GM12878 (cell line): ENCODE results near the gene SKP2. TPM values are rescaled to one million over a fixed set of nuclear protein-coding genes. Genes with fewer than 3 reads are reported as not detected.
A peak's percentile ranks its signal among the peaks of the same experiment; 100 is the strongest.

ENCODE experiments used
- BACH1 ChIP-seq: fragments of 450-650 bp; IDR thresholded peaks from 2 replicates; pipeline ENCODE4 v1.6.1; 2017; ENCODE audit warnings: mild to moderate bottlenecking, borderline replicate concordance
- CHD1 ChIP-seq: IDR thresholded peaks from 2 replicates; pipeline ENCODE4 v1.6.1; 2012; ENCODE audit warnings: low read depth, low read length, improper control_type of control experiment
- CREM ChIP-seq: IDR thresholded peaks from 2 replicates; pipeline ENCODE4 v1.6.1; 2014; ENCODE audit warnings: antibody characterized with exemption, low read depth
- CTCF ChIP-seq, 3 experiments: IDR thresholded peaks in 2 of 3; conservative IDR thresholded peaks in 1 of 3; 2 replicates each; pipeline ENCODE4 v1.5.1; 2011; ENCODE audit warnings: low read depth in 3 of 3, low read length in 3 of 3, mild to moderate bottlenecking in 3 of 3, control low read depth in 2 of 3, moderate library complexity in 2 of 3, inconsistent platforms in 1 of 3, mixed read lengths in 1 of 3; ENCODE audit not compliant: control insufficient read depth in 2 of 3, insufficient read depth in 1 of 3; ENCODE audit errors: extremely low read depth in 1 of 3
- E2F8 ChIP-seq: fragments of 450-650 bp; IDR thresholded peaks from 2 replicates; pipeline ENCODE4 v1.6.1; 2018; ENCODE audit warnings: mild to moderate bottlenecking, low read depth, moderate library complexity; ENCODE audit not compliant: partially characterized antibody
- ETV6 ChIP-seq, 2 experiments: fragments of 450-650 bp in 1 of 2; IDR thresholded peaks in 1 of 2; conservative IDR thresholded peaks in 1 of 2; 2 replicates each; pipeline ENCODE4 v1.6.1; 2014; ENCODE audit warnings: antibody characterized with exemption in 1 of 2, borderline replicate concordance in 1 of 2, low read depth in 1 of 2, mild to moderate bottlenecking in 1 of 2, moderate library complexity in 1 of 2
- EZH2 ChIP-seq: IDR thresholded peaks from 2 replicates; pipeline ENCODE4 v1.6.1; 2012; ENCODE audit warnings: low read depth, mild to moderate bottlenecking, control low read depth, inconsistent platforms, low read length, borderline replicate concordance; ENCODE audit not compliant: control insufficient read depth
- HDAC6 ChIP-seq: fragments of 200-600 bp; sonication (generic); IDR thresholded peaks from one replicate; pipeline ENCODE4 v1.8.0; 2017; ENCODE audit warnings: antibody characterized with exemption; ENCODE audit not compliant: unreplicated experiment
- IKZF2 ChIP-seq, 2 experiments: fragments of 450-650 bp; IDR thresholded peaks; 2 replicates each; pipeline ENCODE4 v1.6.1; 2017; ENCODE audit warnings: mild to moderate bottlenecking in 2 of 2, moderate library complexity in 2 of 2
- IRF5 ChIP-seq: fragments of 450-650 bp; IDR thresholded peaks from 2 replicates; pipeline ENCODE4 v1.6.1; 2017; ENCODE audit warnings: borderline replicate concordance
- JUNB ChIP-seq: IDR thresholded peaks from 2 replicates; pipeline ENCODE4 v1.6.1; 2016; ENCODE audit warnings: antibody characterized with exemption, mild to moderate bottlenecking
- KAT2A ChIP-seq: conservative IDR thresholded peaks from 2 replicates; pipeline ENCODE4 v1.6.1; 2011; ENCODE audit warnings: low read depth, low read length; ENCODE audit not compliant: control insufficient read depth
- MLLT1 ChIP-seq: fragments of 450-650 bp; IDR thresholded peaks from 2 replicates; pipeline ENCODE4 v1.6.1; 2016; ENCODE audit warnings: mild to moderate bottlenecking
- MYB ChIP-seq: fragments of 150-350 bp; IDR thresholded peaks from 2 replicates; pipeline ENCODE4 v1.6.1; 2014; ENCODE audit warnings: mild to moderate bottlenecking, low read depth, low read length, borderline replicate concordance
- MYC ChIP-seq: IDR thresholded peaks from 2 replicates; pipeline ENCODE4 v1.6.1; 2011; ENCODE audit warnings: mild to moderate bottlenecking, low read length, moderate library complexity, inconsistent platforms; ENCODE audit not compliant: insufficient read depth, insufficient replicate concordance, insufficient read length, severe bottlenecking
- POU2F2 ChIP-seq: IDR thresholded peaks from 3 replicates; pipeline ENCODE4 v1.6.1; 2011; ENCODE audit warnings: low read depth, mild to moderate bottlenecking, low read length, borderline replicate concordance
- RBBP5 ChIP-seq: fragments of 200-600 bp; sonication (generic); conservative IDR thresholded peaks from 2 replicates; pipeline ENCODE4 v1.6.1; 2016
- SUZ12 ChIP-seq: fragments of 200-600 bp; sonication (generic); IDR thresholded peaks from one replicate; pipeline ENCODE4 v1.6.1; 2018; ENCODE audit warnings: antibody characterized with exemption, mild to moderate bottlenecking; ENCODE audit not compliant: unreplicated experiment
- TBL1XR1 ChIP-seq: IDR thresholded peaks from 2 replicates; pipeline ENCODE4 v1.6.1; 2012; ENCODE audit warnings: low read depth, low read length, improper control_type of control experiment
- ZBTB33 ChIP-seq: fragments of 450-650 bp; IDR thresholded peaks from 2 replicates; pipeline ENCODE4 v1.6.1; 2017; ENCODE audit warnings: mild to moderate bottlenecking
- ZNF274 ChIP-seq: IDR thresholded peaks from one replicate; pipeline ENCODE4 v1.8.0; 2011; ENCODE audit not compliant: insufficient read length, insufficient read depth
- polyA plus RNA-seq, 11 experiments: library from polyadenylated mRNA; depleted of rRNA in 4 of 11; unstranded in 6 of 11; stranded (reverse) in 5 of 11; fragments of >200 nt; fragmentation: Nextera tagmentation in 4 of 11; fragmentation: Illumina TruSeq in 1 of 11; extraction: Ambion mirVana in 4 of 11; extraction: Trizol in 1 of 11; gene quantifications; 1 replicate in 1 of 11; 2 replicates in 10 of 11; pipeline versions ENCODE4 v1.2.1 to v1.2.3, GENCODE V29; 2011 to 2016; ENCODE audit warnings: inconsistent platforms in 2 of 11, missing spikeins in 2 of 11, low read depth in 1 of 11
- total RNA-seq, 4 experiments: library from RNA; depleted of rRNA in 3 of 4; stranded (reverse); fragments of >200 nt in 3 of 4; fragmentation: Illumina TruSeq in 1 of 4; extraction: Trizol in 1 of 4; gene quantifications; 2 replicates each; pipeline versions ENCODE4 v1.2.1 to v1.2.3, GENCODE V29; 2013 to 2021

SKP2 gene
- total and polyA plus RNA-seq, 10 of the 15 experiments (the other 5 are each of a cell fraction or from before 2014, with no cell fraction given): 13.9 to 50.8 (median 36.9) TPM

- no peak for TF ChIP-seq E2F8
- TF ChIP-seq ZBTB33: no peak
- TF ChIP-seq CHD1: no peak
- no peak for TF ChIP-seq MYC
- peak; percentile 80 for TF ChIP-seq JUNB
- no peak for TF ChIP-seq HDAC6
- TF ChIP-seq KAT2A: no peak
- TF ChIP-seq CREM: no peak; the same call in 1 of the 2 replicates
- no peak for TF ChIP-seq MYB
- no peak for TF ChIP-seq BACH1
- TF ChIP-seq IRF5: no peak
- no peak for TF ChIP-seq CTCF (IDR thresholded peaks at IDR 0.05 in 2 of 3, conservative IDR thresholded peaks at IDR 0.05 in 1 of 3; ENCODE audit: control insufficient read depth in 2 of 3, extremely low read depth in 1 of 3, insufficient read depth in 1 of 3, low read depth in 3 of 3, low read length in 3 of 3)
- no peak for TF ChIP-seq MLLT1
- TF ChIP-seq SUZ12: no peak
- no peak for TF ChIP-seq EZH2
- TF ChIP-seq TBL1XR1: no peak
- TF ChIP-seq POU2F2: no peak
- no peak; a peak in 1 of 4 replicates for TF ChIP-seq ETV6 (conservative IDR thresholded peaks at IDR 0.05 in 1 of 2, IDR thresholded peaks at IDR 0.05 in 1 of 2; ENCODE audit: borderline replicate concordance in 1 of 2, low read depth in 1 of 2)
- TF ChIP-seq IKZF2 (IDR thresholded peaks at IDR 0.05): peak; percentile 76 to 78
- no peak for TF ChIP-seq RBBP5
- no peak for TF ChIP-seq ZNF274
- TF ChIP-seq, all 136 proteins: peak for 28
Measured at GRCh38 chr5:36177154-36177553, 25.2 kb downstream of the SKP2 start (continued).
